ENCODE results near the gene SELENOV.

The SELENOV gene

DNA sequence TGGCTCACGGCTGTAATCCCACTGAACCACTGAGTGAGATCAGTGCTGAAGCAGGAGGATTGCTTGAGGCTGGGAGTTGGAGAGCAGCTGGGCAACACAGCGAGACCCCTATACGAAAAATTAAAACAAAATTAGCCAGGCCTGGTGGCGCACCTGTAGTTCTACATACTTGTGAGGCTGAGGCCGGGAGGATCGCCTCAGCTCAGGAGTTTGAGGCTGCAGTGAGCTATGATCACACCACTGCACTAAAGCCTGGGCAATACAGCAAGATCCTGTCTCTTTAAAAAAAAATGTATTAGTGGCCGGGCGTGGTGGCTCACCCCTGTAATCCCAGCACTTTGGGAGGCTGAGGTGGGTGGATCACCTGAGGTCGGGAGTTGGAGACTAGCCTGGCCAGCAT lies 6.3 kb upstream of the SELENOV start:
- no peak overlapping the region for H3K27ac ChIP-seq (ENCODE audit: extremely low read depth, low read depth, low read length)
- H3K9me3 ChIP-seq (ENCODE audit: control insufficient read depth, insufficient read depth, low read depth, low read length), result peaks cover 6% of the 10 kb centered on the region
- POLR2A ChIA-PET, result interaction anchor here (1.0 to 2.3 kb wide), 2 partner anchors 10 to 11 kb away, joined by 5 to 7 read pairs; partner anchors contain the start of gene DLL3
- H3K4me3 ChIP-seq (ENCODE audit: low read depth, low read length), result no peak overlapping the region
- CTCF ChIA-PET, result interaction anchor here (0.7 to 3.1 kb wide), 5 partner anchors 8 to 200 kb away, joined by 3 to 25 read pairs (median 4); partner anchors contain the start of genes DLL3 and EID2B
- TF ChIP-seq, protein P1, sequence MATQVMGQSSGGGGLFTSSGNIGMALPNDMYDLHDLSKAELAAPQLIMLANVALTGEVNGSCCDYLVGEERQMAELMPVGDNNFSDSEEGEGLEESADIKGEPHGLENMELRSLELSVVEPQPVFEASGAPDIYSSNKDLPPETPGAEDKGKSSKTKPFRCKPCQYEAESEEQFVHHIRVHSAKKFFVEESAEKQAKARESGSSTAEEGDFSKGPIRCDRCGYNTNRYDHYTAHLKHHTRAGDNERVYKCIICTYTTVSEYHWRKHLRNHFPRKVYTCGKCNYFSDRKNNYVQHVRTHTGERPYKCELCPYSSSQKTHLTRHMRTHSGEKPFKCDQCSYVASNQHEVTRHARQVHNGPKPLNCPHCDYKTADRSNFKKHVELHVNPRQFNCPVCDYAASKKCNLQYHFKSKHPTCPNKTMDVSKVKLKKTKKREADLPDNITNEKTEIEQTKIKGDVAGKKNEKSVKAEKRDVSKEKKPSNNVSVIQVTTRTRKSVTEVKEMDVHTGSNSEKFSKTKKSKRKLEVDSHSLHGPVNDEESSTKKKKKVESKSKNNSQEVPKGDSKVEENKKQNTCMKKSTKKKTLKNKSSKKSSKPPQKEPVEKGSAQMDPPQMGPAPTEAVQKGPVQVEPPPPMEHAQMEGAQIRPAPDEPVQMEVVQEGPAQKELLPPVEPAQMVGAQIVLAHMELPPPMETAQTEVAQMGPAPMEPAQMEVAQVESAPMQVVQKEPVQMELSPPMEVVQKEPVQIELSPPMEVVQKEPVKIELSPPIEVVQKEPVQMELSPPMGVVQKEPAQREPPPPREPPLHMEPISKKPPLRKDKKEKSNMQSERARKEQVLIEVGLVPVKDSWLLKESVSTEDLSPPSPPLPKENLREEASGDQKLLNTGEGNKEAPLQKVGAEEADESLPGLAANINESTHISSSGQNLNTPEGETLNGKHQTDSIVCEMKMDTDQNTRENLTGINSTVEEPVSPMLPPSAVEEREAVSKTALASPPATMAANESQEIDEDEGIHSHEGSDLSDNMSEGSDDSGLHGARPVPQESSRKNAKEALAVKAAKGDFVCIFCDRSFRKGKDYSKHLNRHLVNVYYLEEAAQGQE (tag by site-specific recombination; IDR thresholded peaks at IDR 0.05), result no peak
- TF ChIP-seq ZNF121 (tag by site-specific recombination; IDR thresholded peaks at IDR 0.05) (peak; percentile 100), ZNF311 (tag by site-specific recombination; IDR thresholded peaks at IDR 0.05; ENCODE audit: borderline replicate concordance) (no peak), ZNF138 (tag by site-specific recombination; IDR thresholded peaks at IDR 0.05; ENCODE audit: borderline replicate concordance) (no peak), ZNF521 (tag by site-specific recombination; IDR thresholded peaks at IDR 0.05) (no peak)
- TF ChIP-seq, protein P2, sequence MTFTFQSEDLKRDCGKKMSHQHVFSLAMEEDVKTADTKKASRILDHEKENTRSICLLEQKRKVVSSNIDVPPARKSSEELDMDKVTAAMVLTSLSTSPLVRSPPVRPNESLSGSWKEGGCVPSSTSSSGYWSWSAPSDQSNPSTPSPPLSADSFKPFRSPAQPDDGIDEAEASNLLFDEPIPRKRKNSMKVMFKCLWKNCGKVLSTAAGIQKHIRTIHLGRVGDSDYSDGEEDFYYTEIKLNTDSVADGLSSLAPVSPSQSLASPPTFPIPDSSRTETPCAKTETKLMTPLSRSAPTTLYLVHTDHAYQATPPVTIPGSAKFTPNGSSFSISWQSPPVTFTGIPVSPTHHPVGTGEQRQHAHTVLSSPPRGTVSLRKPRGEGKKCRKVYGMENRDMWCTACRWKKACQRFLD (tag by site-specific recombination; IDR thresholded peaks at IDR 0.05), result no peak
- peaks cover 0 to 9% of the 10 kb centered on the region in 2 experiments; a peak in 1 of 3 replicates for H3K36me3 ChIP-seq (ENCODE audit: control insufficient read depth in 2 of 2, insufficient read depth in 1 of 2, low read length in 2 of 2)
- peaks cover 10% of the 10 kb centered on the region for H3K4me1 ChIP-seq (ENCODE audit: control insufficient read depth, insufficient read depth, low read length)

DNA sequence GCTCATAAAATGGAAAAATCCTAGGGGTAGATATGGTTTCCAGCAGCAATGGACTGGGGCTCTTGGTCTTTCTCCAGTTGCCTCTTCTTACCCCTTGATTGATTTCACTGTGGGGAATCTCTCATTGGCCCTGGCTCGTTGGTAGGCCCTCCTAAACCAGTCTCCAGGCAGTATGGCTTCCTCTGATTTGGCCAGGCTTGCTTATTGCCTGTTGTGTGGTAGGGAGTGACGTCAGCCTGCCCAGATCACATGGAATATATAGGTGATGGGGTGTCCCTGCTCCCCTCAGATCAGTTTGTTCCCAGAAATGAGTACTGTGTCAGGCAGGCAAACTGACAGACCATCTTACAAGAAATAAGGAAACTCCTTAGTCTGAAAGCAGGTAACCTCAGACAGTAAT lies 5.7 kb upstream of the SELENOV start:
- H3K27ac ChIP-seq (ENCODE audit: extremely low read depth, low read depth, low read length), result no peak overlapping the region
- TF ChIP-seq ZNF792 (tag by site-specific recombination; IDR thresholded peaks at IDR 0.05) (no peak), ZNF610 (tag by site-specific recombination; IDR thresholded peaks at IDR 0.05; ENCODE audit: borderline replicate concordance) (no peak), SP2 (tag by site-specific recombination; IDR thresholded peaks at IDR 0.05) (peak; percentile 21; the same call in 1 of the 2 replicates)
- CTCF ChIA-PET, result interaction anchor here (0.6 to 3.1 kb wide), 6 partner anchors 8 to 386 kb away, joined by 3 to 25 read pairs (median 4); partner anchors contain the start of genes DLL3 and EID2B
- POLR2A ChIA-PET, result interaction anchor here (0.7 to 1.0 kb wide), 3 partner anchors 8 to 21 kb away, joined by 3 to 5 read pairs (median 5); no protein-coding TSS in a partner anchor
- peaks cover 6% of the 10 kb centered on the region for H3K9me3 ChIP-seq (ENCODE audit: control insufficient read depth, insufficient read depth, low read depth, low read length)
- peaks cover 0 to 9% of the 10 kb centered on the region in 2 experiments; a peak in 1 of 3 replicates for H3K36me3 ChIP-seq (ENCODE audit: control insufficient read depth in 2 of 2, insufficient read depth in 1 of 2, low read length in 2 of 2)
- no peak overlapping the region for H3K4me3 ChIP-seq (ENCODE audit: low read depth, low read length)
- peaks cover 10% of the 10 kb centered on the region for H3K4me1 ChIP-seq (ENCODE audit: control insufficient read depth, insufficient read depth, low read length)

DNA sequence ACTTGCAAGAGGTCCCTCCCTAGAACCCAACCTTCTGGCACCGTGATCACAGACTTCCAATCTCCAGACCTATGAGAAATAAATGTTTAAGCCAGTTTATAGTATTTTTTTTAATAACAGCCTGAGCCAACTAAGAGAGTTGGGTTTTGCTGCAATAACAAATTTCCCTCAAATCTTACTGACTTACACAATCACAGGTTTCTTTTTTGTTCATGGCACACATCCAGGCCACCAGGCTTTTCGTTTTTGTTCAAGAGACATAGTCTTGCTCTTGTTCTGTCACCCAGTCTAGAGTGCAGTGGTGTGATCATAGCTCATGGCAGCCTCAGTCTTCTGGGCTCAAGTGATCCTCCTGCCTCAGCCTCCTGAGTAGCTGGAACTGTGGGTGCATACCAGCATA lies 2.0 kb upstream of the SELENOV start:
- no peak overlapping the region for H3K27ac ChIP-seq (ENCODE audit: extremely low read depth, low read depth, low read length)
- CTCF ChIA-PET, result interaction anchor here (0.6 to 3.7 kb wide), 4 partner anchors 10 to 414 kb away, joined by 3 to 24 read pairs (median 12); partner anchors contain the start of gene EID2B
- H3K4me3 ChIP-seq (ENCODE audit: low read depth, low read length), result no peak overlapping the region
- no peaks in the 10 kb centered on the region for H3K9me3 ChIP-seq (ENCODE audit: control insufficient read depth, insufficient read depth, low read depth, low read length)
- H3K4me1 ChIP-seq (ENCODE audit: control insufficient read depth, insufficient read depth, low read length), result peaks cover 9% of the 10 kb centered on the region
- H3K36me3 ChIP-seq (ENCODE audit: control insufficient read depth in 2 of 2, insufficient read depth in 1 of 2, low read length in 2 of 2), result peaks cover 0 to 9% of the 10 kb centered on the region in 2 experiments; a peak in 1 of 3 replicates
- POLR2A ChIA-PET, result interaction anchor here (0.6 to 2.0 kb wide), 5 partner anchors 21 to 115 kb away, joined by 3 to 8 read pairs (median 5); partner anchors contain the start of genes RPS16 and TIMM50
- TF ChIP-seq ZNF416 (tag by site-specific recombination; IDR thresholded peaks at IDR 0.05) (no peak), ZNF266 (tag by site-specific recombination; IDR thresholded peaks at IDR 0.05; ENCODE audit: low read depth) (no peak), ZNF549 (tag by site-specific recombination; IDR thresholded peaks at IDR 0.05) (no peak), ZIC2 (tag by site-specific recombination; IDR thresholded peaks at IDR 0.05) (no peak), KLF8 (tag by site-specific recombination; IDR thresholded peaks at IDR 0.05) (no peak), ZNF561 (tag by site-specific recombination; IDR thresholded peaks at IDR 0.05; ENCODE audit: borderline replicate concordance) (no peak)
- TF ChIP-seq, protein P3, sequence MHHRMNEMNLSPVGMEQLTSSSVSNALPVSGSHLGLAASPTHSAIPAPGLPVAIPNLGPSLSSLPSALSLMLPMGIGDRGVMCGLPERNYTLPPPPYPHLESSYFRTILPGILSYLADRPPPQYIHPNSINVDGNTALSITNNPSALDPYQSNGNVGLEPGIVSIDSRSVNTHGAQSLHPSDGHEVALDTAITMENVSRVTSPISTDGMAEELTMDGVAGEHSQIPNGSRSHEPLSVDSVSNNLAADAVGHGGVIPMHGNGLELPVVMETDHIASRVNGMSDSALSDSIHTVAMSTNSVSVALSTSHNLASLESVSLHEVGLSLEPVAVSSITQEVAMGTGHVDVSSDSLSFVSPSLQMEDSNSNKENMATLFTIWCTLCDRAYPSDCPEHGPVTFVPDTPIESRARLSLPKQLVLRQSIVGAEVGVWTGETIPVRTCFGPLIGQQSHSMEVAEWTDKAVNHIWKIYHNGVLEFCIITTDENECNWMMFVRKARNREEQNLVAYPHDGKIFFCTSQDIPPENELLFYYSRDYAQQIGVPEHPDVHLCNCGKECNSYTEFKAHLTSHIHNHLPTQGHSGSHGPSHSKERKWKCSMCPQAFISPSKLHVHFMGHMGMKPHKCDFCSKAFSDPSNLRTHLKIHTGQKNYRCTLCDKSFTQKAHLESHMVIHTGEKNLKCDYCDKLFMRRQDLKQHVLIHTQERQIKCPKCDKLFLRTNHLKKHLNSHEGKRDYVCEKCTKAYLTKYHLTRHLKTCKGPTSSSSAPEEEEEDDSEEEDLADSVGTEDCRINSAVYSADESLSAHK (tag by site-specific recombination; IDR thresholded peaks at IDR 0.05), result no peak
- TF ChIP-seq, protein P4, sequence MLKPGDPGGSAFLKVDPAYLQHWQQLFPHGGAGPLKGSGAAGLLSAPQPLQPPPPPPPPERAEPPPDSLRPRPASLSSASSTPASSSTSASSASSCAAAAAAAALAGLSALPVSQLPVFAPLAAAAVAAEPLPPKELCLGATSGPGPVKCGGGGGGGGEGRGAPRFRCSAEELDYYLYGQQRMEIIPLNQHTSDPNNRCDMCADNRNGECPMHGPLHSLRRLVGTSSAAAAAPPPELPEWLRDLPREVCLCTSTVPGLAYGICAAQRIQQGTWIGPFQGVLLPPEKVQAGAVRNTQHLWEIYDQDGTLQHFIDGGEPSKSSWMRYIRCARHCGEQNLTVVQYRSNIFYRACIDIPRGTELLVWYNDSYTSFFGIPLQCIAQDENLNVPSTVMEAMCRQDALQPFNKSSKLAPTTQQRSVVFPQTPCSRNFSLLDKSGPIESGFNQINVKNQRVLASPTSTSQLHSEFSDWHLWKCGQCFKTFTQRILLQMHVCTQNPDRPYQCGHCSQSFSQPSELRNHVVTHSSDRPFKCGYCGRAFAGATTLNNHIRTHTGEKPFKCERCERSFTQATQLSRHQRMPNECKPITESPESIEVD (tag by site-specific recombination; IDR thresholded peaks at IDR 0.05), result no peak
- TF ChIP-seq, protein P5, sequence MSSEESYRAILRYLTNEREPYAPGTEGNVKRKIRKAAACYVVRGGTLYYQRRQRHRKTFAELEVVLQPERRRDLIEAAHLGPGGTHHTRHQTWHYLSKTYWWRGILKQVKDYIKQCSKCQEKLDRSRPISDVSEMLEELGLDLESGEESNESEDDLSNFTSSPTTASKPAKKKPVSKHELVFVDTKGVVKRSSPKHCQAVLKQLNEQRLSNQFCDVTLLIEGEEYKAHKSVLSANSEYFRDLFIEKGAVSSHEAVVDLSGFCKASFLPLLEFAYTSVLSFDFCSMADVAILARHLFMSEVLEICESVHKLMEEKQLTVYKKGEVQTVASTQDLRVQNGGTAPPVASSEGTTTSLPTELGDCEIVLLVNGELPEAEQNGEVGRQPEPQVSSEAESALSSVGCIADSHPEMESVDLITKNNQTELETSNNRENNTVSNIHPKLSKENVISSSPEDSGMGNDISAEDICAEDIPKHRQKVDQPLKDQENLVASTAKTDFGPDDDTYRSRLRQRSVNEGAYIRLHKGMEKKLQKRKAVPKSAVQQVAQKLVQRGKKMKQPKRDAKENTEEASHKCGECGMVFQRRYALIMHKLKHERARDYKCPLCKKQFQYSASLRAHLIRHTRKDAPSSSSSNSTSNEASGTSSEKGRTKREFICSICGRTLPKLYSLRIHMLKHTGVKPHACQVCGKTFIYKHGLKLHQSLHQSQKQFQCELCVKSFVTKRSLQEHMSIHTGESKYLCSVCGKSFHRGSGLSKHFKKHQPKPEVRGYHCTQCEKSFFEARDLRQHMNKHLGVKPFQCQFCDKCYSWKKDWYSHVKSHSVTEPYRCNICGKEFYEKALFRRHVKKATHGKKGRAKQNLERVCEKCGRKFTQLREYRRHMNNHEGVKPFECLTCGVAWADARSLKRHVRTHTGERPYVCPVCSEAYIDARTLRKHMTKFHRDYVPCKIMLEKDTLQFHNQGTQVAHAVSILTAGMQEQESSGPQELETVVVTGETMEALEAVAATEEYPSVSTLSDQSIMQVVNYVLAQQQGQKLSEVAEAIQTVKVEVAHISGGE (tag by site-specific recombination; conservative IDR thresholded peaks at IDR 0.05; ENCODE audit: low read depth), result no peak
